HUES48 (cell line): ENCODE data around the gene ARIH2.

Experiments used
- H3K27ac ChIP-seq: one replicate; pipeline ENCODE4 v1.7.0; 2013; ENCODE audit warnings: low read depth, low read length, inconsistent platforms
- H3K27me3 ChIP-seq: 2 replicates; pipeline ENCODE4 v1.6.1; 2013; ENCODE audit warnings: mild to moderate bottlenecking, low read length; ENCODE audit not compliant: control insufficient read depth, insufficient read depth
- H3K36me3 ChIP-seq: 2 replicates; pipeline ENCODE4 v1.6.1; 2013; ENCODE audit warnings: low read length; ENCODE audit not compliant: control insufficient read depth, insufficient read depth
- H3K4me1 ChIP-seq: 2 replicates; pipeline ENCODE4 v1.6.1; 2013; ENCODE audit warnings: mild to moderate bottlenecking, low read length; ENCODE audit not compliant: control insufficient read depth, insufficient read depth
- H3K4me3 ChIP-seq: 2 replicates; pipeline ENCODE4 v1.5.1; 2013; ENCODE audit warnings: mild to moderate bottlenecking, low read depth, low read length
- H3K9ac ChIP-seq: 2 replicates; pipeline ENCODE4 v1.6.1; 2013; ENCODE audit warnings: mild to moderate bottlenecking, low read depth, low read length, moderate library complexity
- H3K9me3 ChIP-seq: 2 replicates; pipeline ENCODE4 v1.6.1; 2013; ENCODE audit warnings: low read length; ENCODE audit not compliant: control insufficient read depth, insufficient read depth

The ARIH2 gene

GRCh38 chr3:48990636-48991469 lies 72.2 kb downstream of the ARIH2 start:
- Histone ChIP-seq H3K4me3 (peak overlapping the region; percentile 91), H3K27ac (peak overlapping the region; percentile 90), H3K27me3 (no peaks in the 10 kb centered on the region), H3K36me3 (peaks cover 4% of the 10 kb centered on the region; the same call in 1 of the 2 replicates), H3K9me3 (no peaks in the 10 kb centered on the region), H3K4me1 (peaks cover 14% of the 10 kb centered on the region), H3K9ac (peak overlapping the region; percentile 84)

- Histone ChIP-seq H3K4me3 (peak overlapping the region; percentile 91), H3K9me3 (no peaks in the 10 kb centered on the region), H3K36me3 (peaks cover 4% of the 10 kb centered on the region; the same call in 1 of the 2 replicates), H3K27me3 (no peaks in the 10 kb centered on the region), H3K4me1 (peaks cover 14% of the 10 kb centered on the region), H3K27ac (no peak overlapping the region), H3K9ac (no peak overlapping the region)
Observed at GRCh38 chr3:48991851-48992545, 73.4 kb downstream of the ARIH2 start.

- Histone ChIP-seq H3K27me3 (no peaks in the 10 kb centered on the region), H3K27ac (no peak overlapping the region), H3K9ac (no peak overlapping the region), H3K4me1 (peaks cover 14% of the 10 kb centered on the region), H3K4me3 (no peak overlapping the region), H3K9me3 (no peaks in the 10 kb centered on the region), H3K36me3 (peaks cover 4% of the 10 kb centered on the region; the same call in 1 of the 2 replicates)
Observed at GRCh38 chr3:48993834-48994233, 75.2 kb downstream of the ARIH2 start.

- H3K27ac ChIP-seq, result no peak overlapping the region
Observed at GRCh38 chr3:48996640-48997039, 78.0 kb downstream of the ARIH2 start.

GRCh38 chr3:48997102-48997635 lies 78.5 kb downstream of the ARIH2 start:
- peaks cover 18% of the 10 kb centered on the region for H3K4me1 ChIP-seq
- no peak overlapping the region for H3K9ac ChIP-seq
- no peak overlapping the region for H3K4me3 ChIP-seq
- no peak overlapping the region for H3K27ac ChIP-seq
- H3K27me3 ChIP-seq, result no peaks in the 10 kb centered on the region
- no peaks in the 10 kb centered on the region for H3K9me3 ChIP-seq
- H3K36me3 ChIP-seq, result peaks cover 4% of the 10 kb centered on the region; the same call in 1 of the 2 replicates

More at GRCh38 chr3:48996640-48997039, 78.0 kb downstream of the ARIH2 start:
- Histone ChIP-seq H3K36me3 (peaks cover 4% of the 10 kb centered on the region; the same call in 1 of the 2 replicates), H3K9me3 (no peaks in the 10 kb centered on the region), H3K27me3 (no peaks in the 10 kb centered on the region), H3K4me1 (peaks cover 19% of the 10 kb centered on the region), H3K9ac (no peak overlapping the region), H3K4me3 (no peak overlapping the region)

- no peak overlapping the region for H3K9ac ChIP-seq
- H3K4me3 ChIP-seq, result no peak overlapping the region
- no peak overlapping the region for H3K27ac ChIP-seq
- H3K4me1 ChIP-seq, result peaks cover 18% of the 10 kb centered on the region
- no peaks in the 10 kb centered on the region for H3K9me3 ChIP-seq
- peaks cover 4% of the 10 kb centered on the region; the same call in 1 of the 2 replicates for H3K36me3 ChIP-seq
- H3K27me3 ChIP-seq, result no peaks in the 10 kb centered on the region
Observed at GRCh38 chr3:48997714-48998637, 79.3 kb downstream of the ARIH2 start.

GRCh38 chr3:48999085-48999858 lies 80.6 kb downstream of the ARIH2 start:
- H3K27me3 ChIP-seq, result no peaks in the 10 kb centered on the region
- no peaks in the 10 kb centered on the region for H3K9me3 ChIP-seq
- no peak overlapping the region for H3K4me3 ChIP-seq
- 0 out of 2 replicates have a peak overlapping the region, but pooled peaks have one; percentile 21 for H3K9ac ChIP-seq
- peaks cover 4% of the 10 kb centered on the region; the same call in 1 of the 2 replicates for H3K36me3 ChIP-seq
- H3K4me1 ChIP-seq, result peaks cover 18% of the 10 kb centered on the region
- H3K27ac ChIP-seq, result no peak overlapping the region

- no peaks in the 10 kb centered on the region; the same call in 1 of the 2 replicates for H3K27me3 ChIP-seq
- no peak overlapping the region for H3K27ac ChIP-seq
- H3K4me3 ChIP-seq, result no peak overlapping the region
- peaks cover 4% of the 10 kb centered on the region; the same call in 1 of the 2 replicates for H3K36me3 ChIP-seq
- H3K4me1 ChIP-seq, result peaks cover 21% of the 10 kb centered on the region
- H3K9me3 ChIP-seq, result no peaks in the 10 kb centered on the region
- H3K9ac ChIP-seq, result no peak overlapping the region
Observed at GRCh38 chr3:49001155-49001554, 82.5 kb downstream of the ARIH2 start.

- H3K27me3 ChIP-seq, result no peaks in the 10 kb centered on the region; the same call in 1 of the 2 replicates
- H3K36me3 ChIP-seq, result peaks cover 5% of the 10 kb centered on the region; the same call in 1 of the 2 replicates
- no peak overlapping the region for H3K4me3 ChIP-seq
- H3K4me1 ChIP-seq, result peaks cover 23% of the 10 kb centered on the region
- H3K27ac ChIP-seq, result no peak overlapping the region
- H3K9me3 ChIP-seq, result no peaks in the 10 kb centered on the region
- no peak overlapping the region for H3K9ac ChIP-seq
Observed at GRCh38 chr3:49004352-49005302, 86.0 kb downstream of the ARIH2 start.
